Stimulated activated CD8-positive, alpha-beta memory T cell treated with anti-CD3 and anti-CD28 coated beads, Interleukin-7, amount 100 ng/mL, for 24 hours (primary cell): ENCODE data around the gene LMCD1.

Source experiments
- DNase-seq: peaks from one replicate; pipeline ENCODE4 v3.0.0-alpha.2; 2020; ENCODE audit warnings: low read depth

The LMCD1 gene

DNA sequence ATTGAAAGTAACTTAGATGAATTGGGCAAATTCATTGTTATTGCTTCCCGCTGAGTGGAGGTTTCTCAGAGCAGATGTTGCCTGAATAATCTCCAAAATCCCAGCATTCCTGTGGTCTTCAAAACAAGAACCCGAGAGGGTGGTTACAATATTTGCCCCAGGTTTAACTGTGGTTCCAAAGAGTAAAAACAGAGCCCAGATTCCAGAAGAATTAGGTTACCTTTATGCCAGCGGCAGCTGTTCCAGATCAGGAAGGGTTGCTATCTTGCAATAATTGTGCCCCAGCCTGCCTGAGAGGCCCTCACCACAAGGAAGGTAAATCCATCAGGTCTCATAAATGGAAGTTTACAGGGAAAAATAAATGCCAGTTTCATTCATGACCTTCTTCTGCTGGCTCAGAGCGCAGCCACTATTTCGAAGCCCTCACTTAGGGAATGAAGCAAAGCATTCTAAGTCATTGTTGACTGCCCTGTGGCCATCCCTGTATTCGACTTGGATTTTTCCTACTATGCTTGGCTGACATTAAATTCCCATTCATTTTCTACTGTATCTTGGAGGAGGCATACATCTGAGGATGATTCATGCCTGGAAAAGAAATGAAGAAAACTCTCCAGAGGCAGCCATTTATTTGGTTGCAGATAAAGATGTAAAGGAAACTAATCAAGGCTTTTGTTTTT, 88.4 kb downstream of the LMCD1 start:
- no peak for DNase-seq

DNA sequence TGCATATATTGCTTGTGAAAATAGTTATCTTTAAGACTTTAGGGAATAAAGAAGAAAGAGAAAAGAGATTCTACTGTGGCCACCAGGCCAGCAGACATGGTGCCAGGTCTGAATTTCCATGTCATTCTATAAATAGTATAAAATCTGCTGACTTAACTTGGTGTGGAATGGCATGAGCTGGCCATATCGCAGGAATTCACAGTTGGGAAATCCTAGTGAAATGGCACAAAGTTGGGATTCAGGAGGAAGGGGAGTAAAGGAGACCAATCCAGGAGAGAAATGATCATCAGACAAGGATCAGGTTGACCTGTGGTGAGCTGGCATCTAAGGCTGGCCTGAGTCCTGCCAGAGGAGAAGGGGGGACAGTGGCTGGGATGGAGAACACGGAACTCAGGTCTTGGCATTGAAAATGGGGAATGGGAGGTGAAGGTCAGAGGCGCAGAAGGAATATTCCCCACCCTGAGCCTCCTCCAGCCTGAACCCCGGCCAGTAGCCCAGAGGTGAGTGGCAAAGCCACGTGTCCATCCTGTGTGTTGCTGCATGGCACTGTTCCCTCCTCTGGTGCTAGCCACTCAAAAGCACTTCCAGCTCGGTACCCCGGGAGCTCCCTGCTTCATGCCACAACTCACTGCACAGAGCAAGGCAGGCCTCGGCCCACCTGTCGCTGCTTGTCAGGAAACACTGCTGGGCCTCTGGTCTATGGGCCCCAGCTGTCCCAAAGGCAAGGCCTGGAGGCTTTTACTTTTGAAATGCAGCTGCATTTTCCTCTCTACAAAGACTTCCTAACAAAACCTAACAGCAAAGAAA, 91.6 kb downstream of the LMCD1 start:
- DNase-seq, result no peak

DNA sequence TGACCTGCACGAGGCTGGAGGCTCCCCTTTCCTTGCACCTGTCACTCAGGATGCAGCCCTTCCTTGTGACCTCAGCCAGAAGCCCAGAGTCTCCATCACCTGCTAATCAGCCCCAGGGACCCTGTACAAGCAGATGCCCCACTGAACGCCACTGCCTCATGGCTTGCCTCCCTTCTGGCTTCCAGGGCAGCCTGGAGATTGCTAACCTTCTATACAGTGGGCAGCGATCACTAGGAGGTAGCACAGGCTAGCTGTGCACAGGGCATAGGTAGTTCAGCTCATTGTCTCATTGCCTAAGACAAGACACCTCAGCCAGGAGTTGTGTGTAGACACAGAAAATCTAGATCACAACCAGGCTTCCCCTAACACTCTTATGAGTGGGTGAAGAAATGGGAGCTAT, 93.6 kb downstream of the LMCD1 start:
- DNase-seq, result no peak

DNA sequence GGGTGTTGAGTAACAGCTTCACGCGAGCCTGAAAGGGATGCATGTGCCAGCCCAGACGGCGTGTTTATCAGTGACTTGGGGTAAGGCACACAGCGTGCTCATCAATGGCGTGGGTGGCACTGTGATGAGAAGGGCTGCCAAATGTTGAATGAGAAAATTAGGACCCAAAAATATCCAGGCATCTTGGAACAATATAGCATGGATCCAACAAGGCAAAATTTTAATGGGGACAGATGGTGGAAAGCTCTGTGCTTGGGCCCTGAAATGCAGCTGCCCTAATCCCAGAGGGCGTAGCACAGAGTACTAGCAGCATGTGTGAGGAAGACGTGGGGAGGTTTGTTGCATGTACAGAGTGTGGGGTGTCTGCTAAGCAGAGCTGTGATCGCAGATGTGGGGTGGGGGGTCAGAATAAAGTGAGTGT, 94.1 kb downstream of the LMCD1 start:
- DNase-seq, result no peak

DNA sequence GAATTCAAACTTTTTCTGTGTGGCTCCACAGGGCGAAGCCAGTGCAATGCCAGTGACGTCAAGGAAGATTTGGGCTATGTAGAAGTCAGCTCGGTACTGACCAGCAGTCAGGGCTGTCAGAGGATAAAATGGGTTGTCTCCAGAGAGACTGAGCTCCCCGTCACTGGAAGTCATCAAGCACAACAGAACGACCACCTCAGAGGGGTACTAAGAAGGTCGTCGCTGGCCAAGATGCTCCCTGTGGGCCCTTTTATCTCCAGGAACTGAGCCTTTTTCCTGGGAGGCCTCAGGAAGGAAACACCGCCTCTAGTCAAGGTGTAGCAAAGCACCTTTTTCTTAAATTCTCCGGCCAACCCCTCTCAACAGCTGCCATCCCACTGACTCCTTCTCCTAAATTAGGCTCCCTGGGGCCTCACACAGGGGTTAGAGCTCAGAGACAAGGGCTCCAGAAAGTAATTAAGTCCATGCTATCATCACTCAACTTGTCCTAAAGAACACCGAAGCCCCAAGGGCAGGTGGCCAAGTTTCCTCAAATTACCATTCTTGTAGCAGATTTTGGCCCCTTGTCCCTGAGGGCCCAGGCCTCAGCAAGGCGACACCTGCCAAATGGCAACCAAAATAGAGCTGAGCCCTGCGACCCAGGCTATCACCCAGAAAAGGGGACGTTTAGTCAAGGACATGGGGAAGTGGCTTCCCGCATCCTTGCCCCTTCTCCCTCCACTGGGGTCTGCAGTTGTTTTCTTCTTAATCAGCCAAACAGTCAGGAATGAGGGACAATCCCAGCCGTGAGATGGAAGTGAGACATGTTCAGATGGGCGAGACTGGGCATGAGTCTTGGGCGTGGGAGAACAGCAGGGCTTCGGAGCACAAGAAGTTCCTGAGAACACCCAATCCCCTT, 94.9 kb downstream of the LMCD1 start:
- DNase-seq, result no peak

DNA sequence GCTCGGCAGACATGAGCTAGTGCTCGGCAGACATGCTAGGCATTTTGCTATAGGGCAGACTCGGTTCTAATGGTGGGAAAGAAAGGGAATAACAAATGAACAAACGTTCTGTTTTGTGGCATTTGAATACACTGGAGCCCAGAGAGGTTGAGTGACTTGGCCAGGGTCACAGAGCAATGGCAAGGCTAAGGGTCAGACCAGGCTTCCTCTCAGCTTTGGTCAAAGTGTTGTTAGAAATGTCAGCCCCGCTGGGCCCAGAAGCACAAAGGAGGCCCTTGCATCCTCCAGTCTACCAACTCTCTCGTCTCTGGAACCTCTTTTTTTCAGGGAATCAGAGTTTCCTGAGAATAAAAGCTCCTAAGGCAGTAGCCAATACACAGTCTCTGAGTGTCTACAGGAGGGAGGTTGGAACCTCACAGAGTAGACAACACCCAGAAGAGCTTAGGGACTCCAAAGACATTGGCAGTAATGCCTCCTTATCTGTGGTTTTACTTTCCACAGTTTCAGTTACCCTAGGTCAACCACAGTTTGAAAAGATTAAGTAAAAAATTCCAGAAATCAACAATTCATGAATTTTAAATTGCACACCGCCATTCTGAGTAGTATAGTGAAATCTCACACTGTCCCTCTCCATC, 95.7 kb downstream of the LMCD1 start:
- no peak for DNase-seq

DNA sequence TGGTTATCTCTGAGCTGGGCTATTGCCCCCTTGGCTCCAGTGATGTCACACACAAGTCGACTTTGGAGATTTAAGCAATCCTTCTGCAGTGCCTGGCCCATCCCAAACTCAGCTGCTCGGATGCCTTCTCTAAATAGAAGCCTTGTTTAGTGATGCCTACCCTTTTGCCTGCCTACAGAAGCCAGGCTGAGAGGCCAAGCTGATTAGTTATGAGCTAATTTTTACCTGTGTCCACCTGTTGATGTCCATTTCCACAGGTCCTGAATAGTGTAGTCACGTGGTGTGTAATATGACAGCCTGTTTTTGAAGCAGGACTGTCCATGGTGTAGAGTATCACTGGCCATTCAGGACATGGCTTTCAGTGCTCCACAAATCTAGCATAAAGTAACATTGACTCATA, 97.5 kb downstream of the LMCD1 start:
- no peak for DNase-seq

DNA sequence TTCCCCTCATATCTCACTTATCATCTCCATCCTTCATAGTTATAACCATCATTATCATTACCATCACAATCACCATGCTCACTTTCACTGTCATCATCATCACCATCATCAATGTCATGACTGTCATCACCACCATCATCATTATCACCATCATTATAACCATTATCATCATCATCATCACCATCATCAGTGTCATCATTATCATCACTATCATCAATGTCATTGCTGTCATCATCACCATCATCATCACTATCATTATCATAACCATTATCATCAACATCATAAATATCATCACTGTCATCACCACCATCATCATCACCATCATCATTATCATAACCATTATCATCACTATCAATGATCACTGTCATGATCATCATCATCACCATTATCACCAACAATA, 98.8 kb downstream of the LMCD1 start:
- no peak for DNase-seq

DNA sequence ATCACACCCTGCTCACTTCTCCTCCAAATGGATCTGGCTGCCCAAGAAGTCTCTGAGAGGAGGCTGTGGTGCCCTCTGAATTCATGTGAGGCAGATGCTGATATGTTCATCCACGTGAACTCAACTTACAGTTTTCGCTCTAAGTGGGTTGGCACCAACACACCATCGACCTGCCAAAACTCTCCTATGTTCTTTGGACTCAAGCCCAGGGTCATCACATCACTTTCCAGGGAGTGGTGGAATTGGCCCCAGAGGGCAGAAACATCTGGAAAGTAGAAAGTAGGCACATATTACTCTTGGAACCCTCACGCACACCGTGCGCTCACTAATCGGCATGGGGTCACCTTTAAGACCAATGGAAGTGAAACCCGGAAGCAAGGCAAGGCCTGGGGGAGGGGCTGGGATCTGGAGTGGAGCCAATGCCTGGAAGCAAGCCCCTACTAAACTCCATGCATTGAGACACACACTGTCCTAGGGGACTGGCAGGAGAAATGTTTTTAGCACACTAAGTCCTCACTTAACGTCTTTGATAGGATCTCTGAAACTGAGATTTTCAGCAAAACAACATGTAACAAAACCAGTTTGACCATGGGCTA, 101.6 kb downstream of the LMCD1 start:
- no peak for DNase-seq

DNA sequence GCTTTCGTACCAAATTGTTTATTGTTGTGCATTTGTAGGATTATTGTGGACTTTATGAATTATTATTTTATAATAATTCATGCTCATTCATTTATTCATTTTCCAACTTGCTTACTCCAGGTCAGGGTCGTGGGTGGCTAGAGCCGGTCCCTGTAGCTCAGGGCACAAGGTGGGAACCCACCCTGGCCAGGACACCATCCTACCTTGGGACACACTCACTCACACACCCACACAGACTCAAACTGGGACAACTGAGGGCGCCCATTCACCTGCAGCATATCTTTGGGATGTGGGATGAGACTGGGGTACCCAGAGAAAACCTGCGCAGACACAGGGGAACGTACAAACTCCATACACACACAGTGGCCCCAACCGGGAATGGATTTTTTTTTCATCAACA, 102.4 kb downstream of the LMCD1 start:
- DNase-seq, result no peak

DNA sequence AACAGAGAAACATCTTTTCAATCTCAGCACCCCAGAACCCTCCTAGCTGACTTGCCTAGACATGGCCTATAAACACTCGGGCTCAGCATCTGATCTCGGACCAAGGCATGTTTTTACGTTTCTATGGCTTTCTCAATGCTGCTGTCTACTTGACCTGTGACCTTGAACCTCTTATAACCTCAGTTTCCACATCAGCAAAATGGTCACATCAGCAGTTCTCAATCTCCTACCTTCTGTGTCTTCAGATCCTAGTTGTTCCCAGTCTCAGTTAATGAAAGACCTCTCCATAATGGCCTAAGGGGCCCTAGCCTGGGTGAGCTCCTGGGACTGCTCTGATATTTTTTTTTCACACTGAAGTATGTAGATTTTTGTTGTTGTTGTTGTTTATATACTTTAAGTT, 103.4 kb downstream of the LMCD1 start:
- DNase-seq, result no peak

DNA sequence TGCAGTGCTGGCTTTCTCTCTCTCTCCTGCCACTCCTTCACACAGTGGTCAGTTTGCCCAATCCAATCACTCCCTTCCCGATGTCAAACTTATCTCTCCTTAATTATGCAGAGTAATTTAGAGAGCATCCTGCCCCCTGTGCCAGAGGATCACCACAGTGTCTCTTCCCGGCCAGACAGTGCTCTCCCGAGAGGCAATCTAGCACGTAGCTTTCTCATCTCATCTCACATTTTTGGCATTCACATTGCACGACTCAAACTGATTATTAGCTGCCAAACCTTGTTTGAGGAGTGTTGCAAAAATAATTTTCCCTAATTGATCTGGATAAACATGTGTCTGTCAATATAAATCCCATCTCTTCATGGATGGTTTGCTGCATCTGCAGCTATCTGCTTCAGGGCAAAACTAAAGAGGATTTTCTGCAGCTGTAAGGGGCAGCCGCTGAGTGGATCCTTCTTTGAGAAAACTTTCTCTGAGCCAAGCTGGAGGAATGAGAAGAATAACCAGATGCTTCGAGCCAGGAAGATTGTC, 105.1 kb downstream of the LMCD1 start:
- no peak for DNase-seq

DNA sequence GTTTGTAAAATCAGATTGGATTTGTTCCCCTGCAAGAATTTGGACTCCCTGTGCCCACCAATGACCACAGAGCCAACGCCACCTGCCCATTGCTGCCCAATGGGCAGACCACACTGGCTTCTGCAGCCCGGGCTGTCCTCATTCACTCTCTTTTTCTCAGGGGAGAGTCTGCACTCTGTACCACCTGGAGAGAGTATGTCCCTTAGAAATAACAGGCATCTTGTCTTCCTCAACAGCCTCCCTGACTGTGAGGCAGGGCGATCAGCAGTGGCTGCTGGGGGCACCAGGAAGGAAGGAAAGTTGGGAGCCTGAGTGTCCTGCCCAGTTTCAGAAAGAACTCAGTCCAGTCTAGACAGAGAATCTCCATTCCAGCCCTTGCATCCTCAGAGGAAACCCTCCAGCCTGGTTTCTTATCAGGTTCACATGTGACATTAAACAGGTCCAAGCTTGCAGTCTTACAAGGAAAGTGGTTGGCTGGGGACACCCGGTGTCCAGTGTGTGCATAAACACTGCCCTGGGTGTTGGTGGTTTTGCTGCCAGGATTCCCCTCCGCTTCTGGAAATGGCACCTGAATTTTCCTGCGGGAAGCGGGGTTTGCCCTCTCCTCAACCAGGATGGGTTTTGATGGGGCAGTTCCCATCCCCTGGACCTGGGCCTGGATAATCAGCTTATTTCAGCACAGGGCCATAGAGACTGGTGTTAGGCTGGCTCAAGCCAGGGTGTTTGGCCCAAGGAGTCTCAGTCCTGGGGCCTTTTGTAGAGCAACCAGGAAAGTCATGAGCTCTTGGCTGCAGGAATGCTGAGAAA, 105.8 kb downstream of the LMCD1 start:
- DNase-seq, result no peak

DNA sequence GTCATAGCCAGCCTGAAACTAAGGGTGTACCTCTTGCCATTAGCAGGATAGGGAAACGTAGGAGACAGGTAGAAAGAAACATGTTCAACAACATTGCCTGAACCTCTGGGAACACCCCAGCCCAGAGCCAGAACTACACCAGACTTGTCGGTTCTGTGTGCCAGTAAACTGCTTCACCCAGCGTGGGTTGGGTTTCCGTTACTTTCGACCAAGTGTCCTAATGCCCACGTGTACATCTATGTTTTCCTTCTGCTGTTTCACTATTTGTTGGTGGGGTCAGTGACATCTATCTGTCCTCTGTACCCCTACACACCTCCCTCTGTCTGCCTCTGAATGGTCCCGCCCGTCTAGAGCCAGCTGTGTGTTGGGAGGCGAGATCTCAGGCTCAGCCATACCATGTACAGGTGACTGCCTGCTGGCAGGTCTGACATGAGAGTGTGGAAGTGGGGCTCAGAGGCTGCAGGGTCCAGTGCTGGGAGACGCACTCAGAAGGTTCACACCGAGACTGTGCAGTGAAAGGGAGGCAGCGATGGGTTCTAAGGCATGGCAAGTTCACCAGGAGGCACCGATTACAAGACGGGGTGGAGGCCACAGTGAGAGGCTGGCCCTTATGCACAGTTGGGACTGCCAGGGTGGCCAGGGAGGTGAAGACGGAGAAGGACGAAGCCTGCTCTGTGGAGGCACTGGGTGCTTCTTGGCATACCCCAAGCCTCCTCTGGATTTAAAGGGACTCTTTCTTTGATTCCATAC, 106.6 kb downstream of the LMCD1 start:
- no peak for DNase-seq

DNA sequence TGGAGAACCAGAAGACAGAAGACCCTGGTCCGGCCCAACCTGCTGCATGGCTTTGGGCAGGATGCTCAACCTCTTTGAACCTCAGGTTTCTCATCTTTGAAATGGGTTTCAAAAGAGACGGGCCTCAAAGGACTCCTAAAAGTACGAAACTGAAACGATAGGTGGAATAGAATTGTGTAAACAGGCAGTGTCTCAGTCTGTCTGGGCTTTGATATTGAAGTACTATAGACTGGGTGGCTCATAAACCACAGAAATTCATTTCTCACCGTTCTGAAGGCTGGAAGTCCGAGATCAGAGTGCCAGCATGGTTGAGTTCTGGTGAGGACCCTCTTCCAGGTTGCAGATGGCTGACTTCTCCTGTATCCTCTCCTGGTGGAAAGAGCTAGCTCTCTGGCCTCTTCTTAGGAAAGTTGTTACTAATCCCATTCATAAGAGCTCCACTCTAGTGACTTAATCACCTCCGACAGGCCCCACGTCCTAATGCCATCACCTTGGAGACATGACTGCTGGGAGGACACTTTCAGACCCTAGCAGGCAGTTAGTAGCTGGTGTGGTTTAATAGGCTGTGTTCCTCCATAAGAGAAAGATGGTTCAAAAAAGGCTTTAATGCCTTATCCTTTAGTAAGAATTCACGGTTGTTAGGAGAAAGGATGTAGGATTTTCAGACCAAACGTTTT, 107.3 kb downstream of the LMCD1 start:
- DNase-seq, result no peak

DNA sequence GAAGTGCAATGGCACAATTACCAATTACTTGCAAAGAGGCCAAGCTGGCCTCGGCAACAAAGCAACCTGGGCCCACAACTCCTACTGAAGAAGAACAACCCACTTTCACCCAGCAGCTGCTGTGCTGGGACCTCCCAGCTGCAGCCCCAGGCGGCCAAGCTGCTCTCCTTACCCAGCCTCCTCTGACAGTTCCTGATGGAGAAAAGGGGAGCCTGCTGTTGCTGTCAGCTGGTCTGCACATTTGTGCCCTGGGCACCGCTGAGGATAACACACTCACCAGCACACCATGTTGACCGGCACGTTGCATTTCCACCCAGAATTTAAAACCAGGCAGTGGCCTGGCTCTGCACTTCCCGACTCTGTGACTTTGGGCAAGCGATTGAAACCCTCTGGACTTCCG, 109.3 kb downstream of the LMCD1 start:
- DNase-seq, result no peak

DNA sequence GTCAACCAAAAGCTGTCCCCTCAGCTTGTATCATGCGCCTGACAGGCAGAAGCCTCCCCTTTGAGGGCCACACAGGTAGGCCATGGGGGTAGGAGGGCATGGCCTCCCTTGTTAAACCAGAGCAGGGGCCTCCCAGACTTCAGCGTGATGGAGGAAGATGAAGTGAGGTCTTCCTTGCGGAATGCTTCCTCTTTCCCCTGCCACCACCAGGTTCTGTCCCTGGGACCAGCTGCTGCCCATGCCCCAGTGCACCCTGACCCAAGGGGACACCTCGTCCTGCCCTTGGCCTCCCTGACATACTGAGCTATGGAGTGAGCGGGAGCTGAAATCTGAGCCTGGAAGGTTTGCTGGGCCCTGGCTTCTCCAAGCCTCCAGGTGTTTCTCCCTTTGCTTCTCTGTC, 116.3 kb downstream of the LMCD1 start:
- no peak for DNase-seq

DNA sequence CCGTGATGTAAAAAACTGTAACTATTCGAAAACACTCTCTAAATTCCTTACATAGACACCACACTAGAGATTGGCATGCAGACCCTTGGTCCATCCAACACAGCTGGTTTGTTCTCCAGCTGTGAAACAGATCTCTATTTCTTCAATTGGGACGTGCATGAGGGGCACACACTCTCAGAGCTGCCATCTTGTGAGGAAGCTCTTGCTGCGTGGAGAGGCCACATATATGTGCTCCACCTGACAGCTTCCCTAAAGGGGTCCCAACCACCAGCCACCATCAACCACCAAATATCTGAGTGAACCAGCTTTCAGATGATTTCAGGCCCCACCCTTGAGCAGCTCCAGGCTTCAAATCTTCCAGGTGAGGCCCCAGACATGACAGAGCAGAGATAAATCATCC, 117.3 kb downstream of the LMCD1 start:
- DNase-seq, result no peak

DNA sequence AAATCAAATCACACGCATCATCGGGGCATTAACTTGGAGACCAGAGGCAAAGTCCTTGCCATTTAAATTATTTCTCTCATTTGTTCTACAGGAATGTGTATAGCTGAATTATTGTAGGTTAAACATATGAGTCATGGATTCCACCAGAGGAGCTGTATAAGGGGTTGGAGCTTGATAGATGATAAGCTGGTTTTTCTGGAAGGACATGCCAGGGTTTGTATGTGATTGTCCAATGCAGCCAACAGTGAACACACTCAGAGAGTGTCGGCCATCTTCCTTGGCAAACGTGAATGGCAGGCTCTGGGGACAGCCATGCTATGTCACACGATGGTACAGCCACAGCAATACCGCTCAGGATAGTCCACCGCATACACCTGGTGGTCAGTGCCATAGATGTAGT, 117.9 kb downstream of the LMCD1 start:
- no peak for DNase-seq
